Esophagus squamous epithelium (tissue), 4 donors: Measurements from ENCODE around the gene GALNT2.

Experiments used
- POLR2A ChIP-seq, 4 donors: fragments of 450-650 bp; IDR thresholded peaks; one replicate each; pipeline ENCODE4 v1.6.1; 2017; ENCODE audit warnings: antibody characterized with exemption in 4 of 4, mild to moderate bottlenecking in 4 of 4, moderate library complexity in 3 of 4
- TF ChIP-seq, protein P1 (sequence below), 6 experiments: fragments of 450-650 bp in 4 of 6; fragments of 200-600 bp in 2 of 6; sonication (generic) in 2 of 6; IDR thresholded peaks; one replicate each; pipeline ENCODE4 v1.5.1; 2016 to 2019; ENCODE audit warnings: antibody characterized with exemption in 6 of 6, mild to moderate bottlenecking in 4 of 6, moderate library complexity in 4 of 6

DNA sequence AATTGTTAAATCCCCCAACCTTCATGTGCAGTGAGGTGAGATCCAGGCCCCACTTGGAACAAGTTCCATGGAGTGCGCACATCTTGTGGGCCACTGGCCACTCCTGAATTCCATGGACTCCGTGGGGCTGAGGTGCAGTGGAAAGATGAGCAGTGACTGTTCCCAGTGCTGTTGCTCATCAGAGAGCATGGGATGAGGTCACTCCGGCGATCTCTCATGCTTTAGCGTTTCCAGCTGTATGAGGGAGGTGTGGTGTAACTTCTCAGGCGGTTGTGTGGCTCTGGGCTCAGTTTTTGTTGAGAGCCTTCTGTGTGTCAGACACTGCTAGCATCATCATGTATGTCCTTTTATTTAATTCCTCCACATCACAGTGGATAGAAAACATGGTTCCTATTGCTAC is 96.2 kb downstream of the GALNT2 start:
- TF ChIP-seq, protein P1, sequence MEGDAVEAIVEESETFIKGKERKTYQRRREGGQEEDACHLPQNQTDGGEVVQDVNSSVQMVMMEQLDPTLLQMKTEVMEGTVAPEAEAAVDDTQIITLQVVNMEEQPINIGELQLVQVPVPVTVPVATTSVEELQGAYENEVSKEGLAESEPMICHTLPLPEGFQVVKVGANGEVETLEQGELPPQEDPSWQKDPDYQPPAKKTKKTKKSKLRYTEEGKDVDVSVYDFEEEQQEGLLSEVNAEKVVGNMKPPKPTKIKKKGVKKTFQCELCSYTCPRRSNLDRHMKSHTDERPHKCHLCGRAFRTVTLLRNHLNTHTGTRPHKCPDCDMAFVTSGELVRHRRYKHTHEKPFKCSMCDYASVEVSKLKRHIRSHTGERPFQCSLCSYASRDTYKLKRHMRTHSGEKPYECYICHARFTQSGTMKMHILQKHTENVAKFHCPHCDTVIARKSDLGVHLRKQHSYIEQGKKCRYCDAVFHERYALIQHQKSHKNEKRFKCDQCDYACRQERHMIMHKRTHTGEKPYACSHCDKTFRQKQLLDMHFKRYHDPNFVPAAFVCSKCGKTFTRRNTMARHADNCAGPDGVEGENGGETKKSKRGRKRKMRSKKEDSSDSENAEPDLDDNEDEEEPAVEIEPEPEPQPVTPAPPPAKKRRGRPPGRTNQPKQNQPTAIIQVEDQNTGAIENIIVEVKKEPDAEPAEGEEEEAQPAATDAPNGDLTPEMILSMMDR (IDR thresholded peaks at IDR 0.05), result no peak
- TF ChIP-seq POLR2A (IDR thresholded peaks at IDR 0.05), result no peak
